PFSK-1 (cell line): ENCODE measurements around the gene CCL22.

Experiments used
- FOXP2 ChIP-seq: optimal IDR thresholded peaks from 2 replicates; pipeline ENCODE3; 2011; ENCODE audit warnings: borderline replicate concordance, control low read depth, inconsistent platforms; ENCODE audit not compliant: insufficient read depth; ENCODE audit errors: extremely low read length, extremely low read depth
- POLR2AphosphoS5 ChIP-seq: IDR thresholded peaks from 2 replicates; pipeline ENCODE4 v1.6.1; 2012; ENCODE audit warnings: low read depth, mild to moderate bottlenecking, control low read depth, low read length, moderate library complexity
- REST ChIP-seq, 2 experiments: IDR thresholded peaks; 2 replicates each; pipeline versions ENCODE4 v1.6.1 to v1.8.0; 2011 to 2012; ENCODE audit warnings: low read depth in 2 of 2, low read length in 2 of 2, control low read depth in 1 of 2, inconsistent platforms in 1 of 2, mild to moderate bottlenecking in 1 of 2, moderate library complexity in 1 of 2; ENCODE audit not compliant: insufficient read depth in 1 of 2
- SIN3A ChIP-seq: IDR thresholded peaks from 2 replicates; pipeline ENCODE4 v1.6.1; 2012; ENCODE audit warnings: mild to moderate bottlenecking, low read length, moderate library complexity, borderline replicate concordance; ENCODE audit not compliant: insufficient read depth
- TAF1 ChIP-seq: IDR thresholded peaks from 2 replicates; pipeline ENCODE4 v1.6.1; 2012; ENCODE audit warnings: low read length, control low read depth, borderline replicate concordance; ENCODE audit not compliant: insufficient read depth

Gene CCL22

DNA sequence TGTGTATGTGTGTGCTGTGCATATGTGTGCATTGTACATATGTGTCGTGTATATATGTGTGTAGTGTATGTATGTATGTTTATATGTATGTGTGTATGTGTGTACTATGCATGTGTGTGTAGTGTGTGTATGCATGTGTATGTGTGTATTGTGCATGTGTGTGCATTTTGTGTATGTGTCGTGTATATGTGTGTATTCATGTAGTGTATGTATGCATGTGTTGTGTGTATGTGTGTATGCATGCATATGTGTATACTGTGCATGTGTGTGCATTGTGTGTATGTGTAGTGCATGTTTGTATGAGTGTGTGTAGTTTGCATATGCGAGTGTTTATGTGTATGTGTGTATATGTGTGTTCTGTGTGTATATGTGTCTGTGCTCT lies 30.5 kb downstream of the CCL22 start:
- TF ChIP-seq FOXP2 (no peak), POLR2AphosphoS5 (no peak), TAF1 (no peak), SIN3A (no peak), REST (IDR thresholded peaks at IDR 0.05; ENCODE audit: insufficient read depth in 1 of 2, low read depth in 2 of 2, low read length in 2 of 2) (no peak)

DNA sequence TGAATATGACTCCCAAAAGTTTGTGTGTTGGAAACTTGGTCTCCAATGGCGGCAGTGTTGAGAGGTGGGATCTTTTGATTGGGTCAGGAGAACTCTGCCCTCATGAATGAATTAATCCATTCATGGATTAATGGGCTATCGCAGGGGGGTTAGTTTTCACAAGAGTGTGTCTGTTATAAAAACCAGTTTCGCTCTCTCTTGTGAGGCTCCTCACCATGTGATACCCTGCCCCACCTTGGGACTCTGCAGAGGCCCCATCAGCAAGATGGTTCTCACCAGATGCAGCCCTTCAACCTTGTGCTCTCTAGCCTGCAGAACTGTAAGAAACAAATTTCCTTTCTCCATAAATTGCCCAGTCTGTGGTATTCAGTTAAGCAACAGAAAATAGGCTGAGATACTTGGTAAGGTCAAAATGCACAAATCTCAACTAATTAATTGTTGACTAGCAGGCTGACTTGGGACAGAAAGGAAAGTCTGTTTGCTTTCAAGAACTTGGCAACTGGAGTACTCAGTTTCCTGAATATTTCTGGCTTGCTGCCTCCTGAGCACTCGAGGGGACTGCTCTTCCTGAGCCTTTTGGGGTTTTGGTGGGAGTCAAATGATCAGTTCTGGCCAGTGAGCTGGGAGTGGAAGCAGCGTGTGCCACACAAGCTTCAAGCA lies 32.2 kb downstream of the CCL22 start:
- no peak for TF ChIP-seq FOXP2
- TF ChIP-seq TAF1, result no peak
- no peak for TF ChIP-seq REST (IDR thresholded peaks at IDR 0.05; ENCODE audit: insufficient read depth in 1 of 2, low read depth in 2 of 2, low read length in 2 of 2)
- TF ChIP-seq SIN3A, result no peak
- TF ChIP-seq POLR2AphosphoS5, result no peak

GRCh38 chr16:57391300-57391699 lies 32.7 kb downstream of the CCL22 start:
- TF ChIP-seq POLR2AphosphoS5 (no peak), FOXP2 (no peak), TAF1 (no peak), REST (IDR thresholded peaks at IDR 0.05; ENCODE audit: insufficient read depth in 1 of 2, low read depth in 2 of 2, low read length in 2 of 2) (no peak), SIN3A (no peak)

DNA sequence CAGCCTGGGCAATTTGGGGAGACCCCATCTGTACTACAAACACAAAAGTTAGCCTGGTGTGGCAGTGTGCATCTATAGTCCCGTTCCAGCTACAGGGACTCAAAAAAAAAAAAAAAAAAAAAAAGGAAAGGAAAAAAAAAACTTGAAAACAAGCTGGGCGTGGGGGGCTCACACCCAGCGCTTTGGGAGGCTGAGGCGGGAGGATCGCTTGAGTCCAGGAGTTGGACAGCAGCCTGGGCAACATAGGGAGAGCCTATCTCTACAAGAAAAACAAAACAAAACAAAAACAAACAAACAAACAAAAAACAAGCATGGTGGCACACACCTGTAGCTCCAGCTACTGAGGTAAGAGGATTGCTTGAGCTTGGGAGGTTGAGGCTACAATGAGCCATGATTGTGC lies 33.1 kb downstream of the CCL22 start:
- no peak for TF ChIP-seq SIN3A
- no peak for TF ChIP-seq FOXP2
- TF ChIP-seq POLR2AphosphoS5, result no peak
- no peak for TF ChIP-seq TAF1
- TF ChIP-seq REST (IDR thresholded peaks at IDR 0.05; ENCODE audit: insufficient read depth in 1 of 2, low read depth in 2 of 2, low read length in 2 of 2), result no peak
